Erythroblast (primary cell): Measurements from ENCODE around the gene DPYSL5.

Source experiments
- GATA1 ChIP-seq: IDR thresholded peaks from 2 replicates; pipeline ENCODE4 v1.6.1; 2011; ENCODE audit warnings: low read depth, mild to moderate bottlenecking, control low read depth, low read length, moderate library complexity
- POLR2A ChIP-seq: IDR thresholded peaks from 2 replicates; pipeline ENCODE4 v1.6.1; 2011; ENCODE audit warnings: mild to moderate bottlenecking, low read length

DNA sequence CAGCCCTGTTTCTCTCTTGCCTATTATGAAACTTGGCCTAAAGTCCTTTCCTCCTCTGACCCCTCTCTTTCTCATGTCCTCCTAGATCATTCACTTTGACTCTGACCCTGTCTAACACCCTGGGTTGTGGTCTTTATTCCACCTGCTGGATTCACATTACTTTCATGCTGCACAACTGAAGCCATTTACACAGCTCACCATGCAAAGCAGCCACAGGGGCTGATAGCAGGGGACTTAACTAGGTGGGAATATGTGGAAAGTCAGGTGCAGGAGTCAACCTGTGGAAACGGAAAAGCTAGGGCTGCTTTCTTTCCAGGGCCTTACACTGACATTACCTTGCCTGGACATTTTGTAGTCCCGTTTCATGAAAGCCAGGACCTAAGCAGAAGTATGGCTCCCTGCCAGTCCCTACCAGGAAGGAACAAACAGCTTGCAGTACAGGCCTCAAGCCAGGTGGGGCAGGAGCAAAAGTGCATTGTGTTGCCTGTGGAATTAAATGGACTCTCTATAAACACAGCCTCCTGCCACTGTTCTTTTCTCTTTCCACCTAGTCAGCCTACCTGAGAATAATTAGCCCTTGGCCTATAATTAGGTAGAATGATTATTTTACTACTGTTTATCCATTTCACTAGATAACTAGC is 134.3 kb downstream of the DPYSL5 start:
- no peak for TF ChIP-seq POLR2A
- TF ChIP-seq GATA1, result no peak
